Activated naive CD4-positive, alpha-beta T cell treated with Interleukin-2 at 50 U/mL for 16 hours (primary cell): Measurements from ENCODE around the gene DTNA.

Experiments used
- DNase-seq: peaks from one replicate; pipeline ENCODE4 v3.0.0-alpha.2; 2020

Gene DTNA

DNA sequence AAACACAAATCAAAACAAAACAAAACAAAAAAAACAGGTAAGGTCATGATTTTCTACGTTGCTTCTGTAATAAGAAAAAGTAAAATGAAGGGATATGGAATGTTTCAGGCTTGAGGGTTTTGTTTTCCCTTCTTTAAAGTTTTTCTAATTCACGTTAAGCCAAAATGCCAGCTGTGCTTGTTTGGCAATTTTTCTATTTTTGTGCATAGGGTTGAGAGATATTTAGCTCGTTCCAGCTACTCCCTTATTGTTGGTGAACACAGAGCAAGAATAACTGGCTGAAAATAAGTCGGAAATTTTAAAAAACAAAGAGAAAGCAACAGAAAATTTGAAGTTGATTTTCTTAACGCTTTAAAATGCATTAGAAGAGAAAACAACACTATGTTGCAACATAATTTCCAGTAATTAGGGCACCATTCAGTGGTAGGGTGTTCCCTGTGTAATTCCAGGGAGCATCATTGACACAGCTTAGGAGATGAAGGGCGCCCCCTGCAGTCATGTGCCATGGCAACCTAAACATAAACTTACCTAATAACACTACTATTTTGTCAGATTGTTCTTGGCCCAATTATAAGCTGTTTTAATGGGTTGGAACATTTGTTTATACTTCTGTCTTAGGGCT lies 99.5 kb downstream of the DTNA start:
- DNase-seq = no peak

DNA sequence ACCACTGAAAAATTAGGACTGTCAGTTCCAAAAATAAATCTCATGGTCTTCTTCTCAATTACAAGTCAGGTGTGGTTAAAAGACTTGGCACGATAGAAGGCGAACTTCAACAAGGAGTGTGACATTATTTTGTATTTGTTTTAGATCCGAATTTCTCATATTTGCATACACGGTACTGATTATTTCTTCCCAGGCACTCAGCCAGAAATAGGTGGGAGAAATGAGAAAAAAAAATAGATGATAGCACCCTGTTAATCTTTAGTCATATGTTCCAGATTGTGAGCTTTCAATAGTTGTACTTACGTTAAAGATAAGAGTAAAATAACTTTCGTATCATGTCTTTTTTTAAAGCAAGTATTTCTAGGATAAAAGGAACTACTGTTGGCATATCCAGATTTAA lies 106.1 kb downstream of the DTNA start:
- no peak for DNase-seq

DNA sequence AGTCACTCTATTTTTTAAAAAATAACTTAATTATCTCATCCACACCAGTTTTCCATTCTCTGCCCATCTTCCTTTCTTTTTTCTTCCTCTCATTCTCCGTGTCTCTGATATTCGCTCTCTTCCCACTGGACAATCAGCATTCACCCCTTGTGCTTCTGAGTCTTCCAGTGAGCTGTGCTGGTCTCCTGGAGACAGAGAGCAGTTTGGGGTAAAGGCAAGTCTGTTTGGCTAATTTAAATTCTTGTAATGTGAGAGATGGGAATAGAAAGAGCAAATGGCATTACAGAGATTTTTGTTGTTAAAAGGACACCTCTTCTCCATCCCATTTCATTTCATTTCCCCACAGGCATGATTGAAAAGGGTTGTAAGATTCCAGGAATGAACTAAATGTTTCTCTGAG lies 107.5 kb downstream of the DTNA start:
- no peak for DNase-seq

DNA sequence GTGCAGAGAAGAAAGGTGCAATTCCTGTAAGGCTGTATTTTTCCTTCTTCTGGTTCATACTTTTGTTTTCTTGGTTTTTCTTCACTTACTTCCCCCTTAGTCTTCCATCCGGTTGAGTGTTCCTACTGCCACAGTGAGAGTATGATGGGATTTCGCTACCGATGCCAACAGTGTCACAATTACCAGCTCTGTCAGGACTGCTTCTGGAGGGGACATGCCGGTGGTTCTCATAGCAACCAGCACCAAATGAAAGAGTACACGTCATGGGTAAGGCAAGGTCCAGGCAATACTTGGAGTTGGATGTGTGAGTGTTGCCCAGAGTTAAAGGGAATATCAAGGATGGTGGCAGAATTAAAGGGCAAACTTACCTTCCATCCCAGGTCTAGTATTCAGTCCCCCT lies 108.0 kb downstream of the DTNA start:
- DNase-seq = no peak

DNA sequence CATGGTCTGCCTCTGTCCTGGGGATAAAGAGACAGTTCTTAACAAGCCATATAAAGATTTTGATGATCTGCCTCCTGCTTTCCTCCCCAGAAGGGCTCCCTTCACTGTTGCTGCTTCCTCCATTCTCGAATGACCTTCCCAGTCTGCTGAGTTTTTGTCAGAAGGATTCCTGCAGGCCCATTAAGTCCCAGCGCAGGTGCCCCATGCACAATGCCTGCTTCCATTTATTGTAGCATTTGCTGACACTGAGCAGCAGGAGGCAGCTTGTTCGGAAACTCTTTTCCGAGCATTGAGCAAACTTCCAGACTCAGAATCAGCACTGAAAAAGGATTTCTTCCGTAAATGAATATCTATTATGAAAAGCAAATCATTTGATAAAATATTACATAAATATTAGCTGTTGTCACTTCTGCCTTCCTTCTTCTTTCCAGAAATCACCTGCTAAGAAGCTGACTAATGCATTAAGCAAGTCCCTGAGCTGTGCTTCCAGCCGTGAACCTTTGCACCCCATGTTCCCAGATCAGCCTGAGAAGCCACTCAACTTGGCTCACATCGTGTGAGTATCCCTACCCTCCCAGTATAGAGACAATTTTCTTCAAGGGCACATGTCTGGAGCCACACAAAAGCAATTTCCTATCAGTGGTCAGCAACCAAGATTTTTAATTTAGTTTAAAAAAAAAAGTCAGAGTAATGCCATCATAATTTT lies 110.4 kb downstream of the DTNA start:
- DNase-seq = no peak

DNA sequence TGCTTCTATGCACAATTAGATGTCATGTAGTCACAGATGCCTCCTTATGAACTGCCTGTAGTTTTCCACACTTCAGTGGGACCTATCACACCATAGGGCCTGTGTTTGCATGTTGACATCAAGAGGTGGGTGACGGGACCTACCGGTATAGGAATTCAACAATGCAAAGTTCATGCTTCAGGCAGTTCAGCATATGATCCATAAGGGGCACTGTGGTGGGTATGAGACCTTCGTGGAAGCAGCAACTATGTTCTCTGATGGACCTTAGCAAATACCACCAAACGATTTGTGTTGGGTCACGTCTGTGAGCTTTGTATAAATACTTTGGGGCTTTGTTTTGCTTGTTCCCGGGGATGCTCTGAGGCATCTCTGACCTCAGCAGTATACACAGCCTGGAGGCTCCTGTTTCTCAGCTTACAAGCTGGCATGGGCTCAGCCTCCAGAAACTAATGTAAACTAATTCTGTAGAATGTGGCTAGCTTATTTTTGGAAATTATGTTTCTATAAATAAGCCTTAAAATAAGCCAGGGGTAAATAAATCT lies 111.6 kb downstream of the DTNA start:
- DNase-seq = no peak

DNA sequence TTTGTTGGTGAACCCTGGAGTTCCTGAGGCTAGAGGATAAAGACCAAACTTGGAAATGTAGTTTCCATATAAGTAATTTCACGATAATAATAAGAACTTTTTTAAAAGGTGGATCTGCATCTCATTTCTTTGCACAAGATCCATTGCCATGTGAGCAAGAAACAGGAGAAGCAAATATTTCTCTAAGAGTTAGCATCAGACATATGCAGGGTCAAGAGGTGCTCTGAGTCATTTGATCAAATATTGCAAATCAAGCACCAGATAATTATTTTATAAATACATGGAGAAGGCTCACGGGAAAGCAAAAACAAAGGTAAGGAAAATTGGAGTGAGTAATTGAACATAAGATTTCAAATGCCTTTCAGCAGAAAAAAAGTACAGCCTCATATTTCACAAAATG lies 118.0 kb downstream of the DTNA start:
- DNase-seq = no peak

DNA sequence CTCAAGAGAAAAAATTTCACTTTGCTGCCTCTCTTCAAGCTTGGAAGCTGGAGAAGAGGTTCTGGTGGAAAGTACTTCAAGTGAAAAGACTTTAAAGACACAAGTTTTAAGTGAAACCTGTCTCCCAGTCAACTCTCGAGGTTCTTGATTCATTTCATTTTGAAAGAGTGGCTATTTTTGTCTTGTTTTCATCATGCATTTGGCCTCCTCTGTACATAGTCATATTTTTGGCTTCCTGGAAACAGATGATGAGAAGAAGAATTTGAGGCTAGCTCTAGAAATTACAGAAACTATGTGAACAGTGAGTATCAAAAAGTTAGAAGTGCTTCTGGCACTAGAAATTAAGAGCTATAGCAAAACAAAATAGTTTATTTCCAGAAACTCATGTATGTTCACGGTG lies 124.8 kb downstream of the DTNA start:
- no peak for DNase-seq

DNA sequence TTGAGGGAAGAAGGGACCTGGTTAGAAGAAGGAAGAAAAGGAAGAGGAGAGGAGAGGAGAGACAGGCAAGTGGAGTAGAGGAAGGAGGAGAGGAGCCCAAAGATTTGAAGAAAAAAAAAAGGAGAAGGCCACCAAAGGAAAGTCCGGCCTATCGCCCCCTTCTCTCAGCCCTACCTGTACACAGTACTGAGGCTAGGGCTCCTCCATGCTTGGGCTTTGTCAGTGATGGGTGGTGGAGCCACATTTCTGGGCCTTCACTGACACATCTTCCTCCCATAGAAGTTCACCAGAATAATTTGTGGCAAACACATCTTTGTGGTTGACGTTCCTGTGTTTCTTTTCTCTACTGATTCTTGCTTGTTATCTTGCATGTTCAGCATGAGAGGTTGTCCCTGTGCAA lies 125.4 kb downstream of the DTNA start:
- DNase-seq = no peak

DNA sequence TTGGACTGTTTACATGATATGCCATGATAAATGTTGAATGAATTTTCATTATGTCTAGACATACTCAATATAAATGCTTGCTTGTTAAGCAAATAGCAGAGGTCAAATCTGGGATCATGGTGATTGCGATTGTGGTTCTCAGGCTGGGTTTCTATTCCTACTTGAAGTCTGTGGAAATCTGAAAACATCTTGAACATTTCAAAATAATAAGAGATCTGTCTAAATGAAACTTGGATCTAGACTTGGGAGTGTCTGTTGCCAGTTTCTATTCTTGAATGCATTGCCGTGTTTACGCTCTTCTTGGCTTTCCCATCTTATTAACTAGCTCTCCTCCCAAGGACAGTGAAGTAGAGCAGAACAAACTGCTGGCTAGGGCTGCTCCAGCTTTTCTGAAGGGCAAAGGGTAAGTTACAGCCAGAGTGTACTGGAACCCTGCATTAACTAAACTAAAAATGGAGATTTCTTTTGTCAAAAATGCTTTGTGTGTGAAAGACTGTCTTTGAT lies 127.7 kb downstream of the DTNA start:
- DNase-seq = no peak

DNA sequence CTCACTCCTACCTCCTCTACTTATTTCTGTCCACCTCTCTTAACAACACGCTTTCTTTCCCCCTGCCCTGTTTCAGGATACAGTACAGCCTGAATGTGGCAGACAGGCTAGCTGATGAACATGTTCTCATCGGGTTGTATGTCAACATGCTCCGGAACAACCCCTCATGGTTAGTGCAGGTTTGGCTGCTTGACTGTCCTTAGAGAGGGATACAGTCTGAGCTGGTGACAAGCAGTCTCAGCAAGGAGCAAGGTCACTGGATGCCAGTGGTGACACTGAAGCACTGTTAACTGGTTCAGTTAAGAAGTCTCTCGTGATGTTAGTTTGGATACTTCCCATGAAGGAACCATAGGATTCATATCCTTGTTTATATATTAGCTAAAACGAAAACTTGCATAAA lies 128.6 kb downstream of the DTNA start:
- no peak for DNase-seq

DNA sequence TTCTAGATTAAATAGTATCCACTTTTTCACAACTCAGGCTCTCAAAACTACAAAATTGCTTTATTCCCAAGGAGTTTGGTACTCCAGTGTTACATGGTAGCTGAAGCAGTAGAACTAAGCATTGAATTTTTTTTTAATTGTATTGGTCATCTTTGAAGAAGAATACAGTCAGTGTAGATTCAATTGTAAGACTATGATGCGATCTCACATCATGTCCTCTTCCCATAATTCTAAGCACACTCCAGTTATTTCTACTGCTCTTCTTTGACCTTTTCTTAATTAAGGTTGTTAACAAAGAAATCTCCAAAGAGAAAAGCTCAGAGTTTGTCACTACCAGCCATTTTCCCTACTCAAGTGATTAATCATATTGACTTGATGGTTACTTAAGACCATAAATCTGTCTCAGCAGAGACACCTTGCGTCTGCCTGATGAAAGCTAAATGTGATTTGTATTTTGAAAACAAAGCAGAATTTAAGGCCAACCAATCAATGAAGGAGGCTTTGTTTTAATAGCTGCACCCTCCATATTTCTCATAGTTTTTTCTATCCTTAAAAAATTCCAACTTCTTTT lies 130.2 kb downstream of the DTNA start:
- no peak for DNase-seq

DNA sequence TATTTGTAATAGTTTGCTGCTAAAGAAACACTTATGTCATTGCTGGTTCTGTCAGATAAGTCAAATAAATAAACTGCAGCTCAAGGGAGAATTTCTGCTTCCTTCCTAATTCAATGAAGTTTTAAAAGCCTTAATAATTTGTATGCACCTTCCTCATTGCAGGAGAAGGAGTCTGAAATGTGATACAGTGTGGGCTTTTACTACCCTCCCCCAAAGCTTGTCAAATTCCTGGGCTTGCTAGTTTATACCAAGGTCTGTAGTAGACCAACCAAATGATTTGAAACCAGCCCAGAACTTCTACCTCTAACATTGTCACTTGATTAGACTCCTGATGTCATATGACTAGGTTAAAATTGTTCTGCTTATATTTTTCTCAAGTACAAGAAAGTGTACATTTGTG lies 131.8 kb downstream of the DTNA start:
- DNase-seq = no peak

DNA sequence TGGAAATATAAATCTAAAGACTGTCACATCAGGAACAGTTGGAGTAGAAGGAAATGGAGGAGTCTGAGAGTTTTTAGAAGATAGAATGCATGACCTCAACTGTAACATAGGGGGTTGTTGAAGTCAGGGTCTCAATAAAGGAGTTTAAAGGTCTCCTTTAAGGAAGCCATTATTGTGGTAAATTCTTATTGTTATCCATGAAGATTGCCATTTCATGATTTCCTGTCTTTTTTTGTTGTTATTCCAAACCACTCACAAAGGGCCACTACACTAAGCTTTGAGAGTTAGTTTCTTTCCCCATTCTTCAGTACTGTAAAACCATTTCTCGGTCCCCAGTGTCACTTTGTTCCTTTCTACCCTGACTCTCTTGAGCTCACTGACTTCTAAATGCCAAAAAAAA lies 134.0 kb downstream of the DTNA start:
- no peak for DNase-seq

DNA sequence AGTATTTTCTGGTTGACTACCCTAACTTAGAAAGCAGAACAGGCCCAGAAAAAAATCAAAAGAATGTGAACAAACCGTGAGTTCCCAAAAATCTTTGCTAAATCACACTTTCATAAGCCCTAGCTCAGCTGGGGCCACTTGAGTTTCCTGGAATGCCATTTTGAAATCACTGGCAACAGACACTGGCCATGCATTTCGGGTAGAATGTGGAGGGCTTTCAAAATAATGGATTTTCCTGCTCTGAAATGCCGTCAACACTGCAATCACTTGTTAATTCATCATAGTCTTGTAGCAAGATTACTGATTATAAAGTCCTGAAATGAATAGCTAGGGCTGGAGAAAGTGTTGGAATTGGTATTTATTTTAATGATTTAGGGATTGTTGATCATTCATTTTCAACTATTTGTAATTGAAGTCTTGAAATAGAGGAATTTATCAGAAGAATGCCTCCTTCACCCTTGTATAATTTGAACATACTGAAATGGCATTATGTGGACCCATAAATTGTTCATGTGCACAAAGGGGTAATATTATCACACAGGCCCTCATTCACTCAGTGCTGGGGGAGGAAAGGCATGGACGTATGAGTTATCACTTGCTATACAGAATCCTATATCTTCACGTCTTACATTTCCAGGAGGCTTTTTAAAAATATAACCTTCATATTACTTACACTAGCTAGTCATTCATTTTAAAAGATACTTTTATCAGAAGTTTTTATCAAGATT lies 134.8 kb downstream of the DTNA start:
- DNase-seq = no peak

DNA sequence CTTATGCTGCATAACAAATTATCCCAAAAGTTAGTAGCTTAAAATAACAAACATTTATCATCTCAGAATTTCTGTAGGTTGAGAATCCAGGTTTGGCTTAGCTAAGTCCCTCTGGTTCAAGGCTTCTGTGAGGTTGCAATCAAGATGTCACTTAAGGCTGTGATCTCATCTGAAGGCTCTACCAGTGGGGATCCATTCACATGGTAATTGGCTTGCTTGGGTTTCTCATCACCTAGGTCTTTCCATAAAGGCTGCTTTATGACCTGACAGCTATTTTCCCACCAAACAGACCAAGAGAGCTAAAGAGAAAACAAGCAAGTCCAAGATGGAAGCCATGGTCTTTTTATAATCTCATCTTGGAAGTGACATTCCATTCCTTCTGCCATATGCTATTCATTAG lies 137.3 kb downstream of the DTNA start:
- no peak for DNase-seq

DNA sequence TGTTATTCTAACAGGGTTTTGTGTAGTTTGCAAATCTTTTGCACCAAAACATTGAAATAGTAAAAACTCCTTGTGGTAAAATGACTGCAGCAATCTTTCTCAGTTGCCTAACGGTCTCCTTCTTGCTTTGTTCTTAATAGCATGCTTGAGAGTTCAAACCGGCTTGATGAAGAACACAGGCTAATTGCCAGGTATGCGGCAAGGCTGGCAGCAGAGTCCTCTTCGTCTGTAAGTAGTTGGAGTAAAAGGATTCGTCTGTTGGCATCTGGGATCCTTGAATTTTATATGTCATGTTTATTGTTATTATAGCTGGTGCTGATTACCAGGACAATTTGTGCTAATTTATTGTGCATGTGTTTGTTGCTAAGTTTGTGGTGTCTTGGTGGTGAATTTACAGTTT lies 138.1 kb downstream of the DTNA start:
- no peak for DNase-seq

DNA sequence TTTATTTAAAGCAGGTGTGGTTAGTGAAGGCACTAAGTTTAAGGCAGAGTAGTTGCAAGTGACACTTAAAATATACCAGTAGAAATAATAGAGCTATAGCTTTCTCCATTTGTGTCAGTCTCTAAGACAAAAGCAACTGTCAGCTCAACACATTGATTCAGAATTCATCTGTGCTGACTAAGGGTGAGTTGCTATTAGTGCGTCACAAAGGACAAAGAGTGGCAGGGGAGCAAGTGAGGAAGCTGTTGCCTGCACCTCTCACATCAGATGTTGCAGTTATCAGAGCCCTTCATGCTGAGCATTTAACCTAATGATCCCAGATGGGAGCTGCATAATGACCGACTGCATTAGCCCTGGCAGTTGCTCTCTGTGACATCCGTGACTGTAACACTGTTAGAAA lies 138.6 kb downstream of the DTNA start:
- no peak for DNase-seq

DNA sequence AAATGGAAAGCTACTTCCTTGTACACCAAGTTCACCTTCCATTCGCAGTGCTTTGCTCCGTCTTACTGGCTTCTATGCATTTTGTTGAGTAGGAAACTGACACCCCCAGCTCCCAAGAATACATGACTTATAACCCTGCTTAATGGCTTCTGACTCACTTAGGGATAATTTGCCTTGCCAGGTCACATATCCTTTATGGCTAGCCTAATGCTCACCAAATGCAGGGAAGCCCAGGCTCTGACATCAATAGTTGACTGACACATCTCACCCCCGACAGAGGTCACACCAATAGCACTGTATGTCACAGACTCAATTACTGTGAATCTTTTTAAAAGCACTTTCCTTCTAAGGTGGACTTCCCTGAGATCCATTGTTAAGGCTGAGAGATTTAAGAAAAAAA lies 147.2 kb downstream of the DTNA start:
- no peak for DNase-seq

DNA sequence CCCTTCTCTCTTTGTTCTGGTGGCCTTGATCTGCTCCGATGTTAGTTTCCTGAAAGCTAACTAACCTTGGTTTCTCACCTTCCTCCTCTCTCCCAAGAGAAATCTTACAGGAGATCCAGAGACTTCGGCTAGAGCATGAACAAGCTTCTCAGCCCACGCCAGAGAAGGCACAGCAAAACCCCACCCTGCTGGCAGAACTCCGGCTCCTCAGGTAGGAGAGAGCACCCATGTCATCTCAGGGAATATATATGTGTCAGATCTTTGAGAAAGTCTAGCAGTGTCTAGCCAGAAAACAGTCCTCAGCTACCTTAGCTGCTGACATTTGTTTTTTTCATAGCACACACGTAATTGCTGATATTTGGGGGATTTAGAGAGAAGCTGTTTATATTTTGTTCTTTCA lies 148.1 kb downstream of the DTNA start:
- no peak for DNase-seq

DNA sequence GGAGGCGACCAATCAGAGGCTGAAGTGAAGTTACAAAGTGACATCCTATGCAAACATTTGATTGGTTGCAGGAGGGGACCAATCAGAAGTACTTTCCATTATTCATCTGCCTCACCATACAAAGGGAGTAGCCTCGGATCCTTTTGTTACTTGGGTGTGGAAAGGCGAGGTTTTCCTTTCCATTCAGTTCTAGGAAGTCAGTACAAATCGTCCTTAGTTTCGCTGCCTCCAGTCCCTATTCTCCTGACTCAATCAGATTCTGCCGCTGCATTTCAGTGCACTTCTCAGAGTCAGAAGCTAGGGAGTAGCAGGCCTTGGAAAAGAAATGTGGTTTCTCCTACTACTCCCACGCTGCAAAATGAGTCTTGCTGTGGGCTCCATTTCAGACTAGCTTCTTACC lies 149.4 kb downstream of the DTNA start:
- DNase-seq = no peak

DNA sequence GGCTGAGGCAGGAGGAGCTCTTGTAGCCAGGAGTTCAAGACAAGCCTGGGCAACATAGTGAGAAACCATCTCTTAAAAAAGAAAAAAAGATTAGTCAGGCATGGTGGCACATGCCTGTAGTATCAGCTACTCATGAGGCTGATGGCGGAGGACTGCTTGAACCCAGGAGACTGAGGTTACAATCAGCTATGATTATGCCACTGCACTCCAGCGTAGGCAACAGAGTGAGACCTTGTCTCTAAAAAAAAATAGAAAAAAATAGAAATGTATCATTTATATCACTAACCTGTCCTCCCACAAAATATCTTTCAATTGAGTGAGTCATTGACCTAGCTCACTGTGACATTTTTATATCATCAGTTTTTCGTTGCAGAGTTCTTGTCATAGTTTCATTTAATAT lies 152.5 kb downstream of the DTNA start:
- no peak for DNase-seq

DNA sequence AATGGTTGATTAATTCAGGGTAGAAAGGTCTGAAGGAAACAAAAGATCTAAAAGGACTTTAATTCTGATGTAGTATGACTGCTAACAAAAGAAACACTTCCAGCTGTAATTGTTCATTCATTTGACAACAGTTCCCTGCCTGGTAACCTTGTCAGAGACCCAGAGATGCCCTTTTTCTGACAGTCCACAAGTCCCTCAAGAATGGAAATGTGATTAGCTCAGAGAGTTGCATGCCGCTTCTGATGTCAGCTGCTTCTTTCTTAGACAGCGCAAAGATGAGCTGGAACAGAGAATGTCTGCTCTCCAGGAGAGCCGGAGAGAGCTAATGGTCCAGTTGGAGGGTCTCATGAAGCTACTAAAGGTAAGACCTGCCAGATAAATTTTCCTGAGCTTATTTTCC lies 153.6 kb downstream of the DTNA start:
- DNase-seq = no peak
